Measurements from ENCODE around the gene LPIN3.
"Not testable (repeated sequence)": the region's sequence is repeated elsewhere in the genome, so short reads cannot be mapped to it uniquely, and the experiment has no call there.

LPIN3 gene

GRCh38 chr20:41309817-41310216 is 30.8 kb upstream of the LPIN3 start:
- Histone ChIP-seq H3K4ac (ENCODE audit: low read depth in 1 of 2, low read length in 2 of 2) (peak overlapping the region in 1 of 2 experiments; percentile 30), H2BK15ac (ENCODE audit: low read depth, poor library complexity, severe bottlenecking) (peak overlapping the region; percentile 80), H3K4me2 (ENCODE audit: low read length, poor library complexity, severe bottlenecking) (peak overlapping the region; percentile 2), H3K27ac (ENCODE audit: low read length, poor library complexity, severe bottlenecking) (peak overlapping the region; percentile 25), H2AK5ac (ENCODE audit: low read length, severe bottlenecking) (peak overlapping the region; percentile 64), H3K36me3 (ENCODE audit: control insufficient read depth in 1 of 2, insufficient read depth in 2 of 2, low read depth in 1 of 2, low read length in 2 of 2) (peaks cover 0 to 14% of the 10 kb centered on the region in 2 experiments), H2AFZ (ENCODE audit: low read depth, low read length) (no peak overlapping the region), H4K91ac (ENCODE audit: low read length) (peak overlapping the region; percentile 85), H2BK5ac (ENCODE audit: low read depth, low read length, poor library complexity, severe bottlenecking) (no peak overlapping the region), H3K4me3 (ENCODE audit: insufficient read depth in 1 of 2, low read depth in 1 of 2, low read length in 2 of 2) (peak overlapping the region in 1 of 2 experiments; percentile 22), H3K23ac (ENCODE audit: low read length in 2 of 2) (peak overlapping the region in 1 of 2 experiments; percentile 5), H2BK120ac (ENCODE audit: low read depth, low read length) (peak overlapping the region; percentile 77), H3K18ac (ENCODE audit: low read depth in 1 of 2, low read length in 2 of 2) (peak overlapping the region; percentile 78 to 87), H3K9me3 (ENCODE audit: control insufficient read depth, low read length) (no peaks in the 10 kb centered on the region), H3K79me1 (replicated peaks; ENCODE audit: low read length, poor library complexity, severe bottlenecking) (peaks cover 19% of the 10 kb centered on the region), H3K14ac (ENCODE audit: low read length in 2 of 2) (peak overlapping the region in 1 of 2 experiments; percentile 77), H3K9ac (ENCODE audit: low read length) (peak overlapping the region; percentile 77), H4K8ac (ENCODE audit: low read length) (peak overlapping the region; percentile 61), H2BK12ac (ENCODE audit: low read length in 2 of 2) (peak overlapping the region; percentile 37 to 91), H3K27me3 (ENCODE audit: control insufficient read depth in 1 of 2, insufficient read depth in 1 of 2, low read length in 2 of 2) (no peaks in the 10 kb centered on the region), H3K4me1 (ENCODE audit: control insufficient read depth, insufficient read depth, low read depth, low read length) (peaks cover 8% of the 10 kb centered on the region)
- DNase-seq, result peak; percentile 74
- WGBS, result 33% methylated on average over 2 of the region's 2 CpGs

GRCh38 chr20:41312009-41312408 is 28.6 kb upstream of the LPIN3 start:
- H3K27ac ChIP-seq (ENCODE audit: low read length, poor library complexity, severe bottlenecking); H4K91ac ChIP-seq (ENCODE audit: low read length); H2AK5ac ChIP-seq (ENCODE audit: low read length, severe bottlenecking); H3K4ac ChIP-seq (ENCODE audit: low read depth in 1 of 2, low read length in 2 of 2); H3K27me3 ChIP-seq (ENCODE audit: control insufficient read depth in 1 of 2, insufficient read depth in 1 of 2, low read length in 2 of 2); H2BK120ac ChIP-seq (ENCODE audit: low read depth, low read length); H3K9me3 ChIP-seq (ENCODE audit: control insufficient read depth, low read length); H2AFZ ChIP-seq (ENCODE audit: low read depth, low read length); H2BK5ac ChIP-seq (ENCODE audit: low read depth, low read length, poor library complexity, severe bottlenecking); H3K4me2 ChIP-seq (ENCODE audit: low read length, poor library complexity, severe bottlenecking); H4K8ac ChIP-seq (ENCODE audit: low read length); H2BK12ac ChIP-seq (ENCODE audit: low read length in 2 of 2); H3K9ac ChIP-seq (ENCODE audit: low read length); H2BK15ac ChIP-seq (ENCODE audit: low read depth, poor library complexity, severe bottlenecking); H3K4me3 ChIP-seq (ENCODE audit: insufficient read depth in 1 of 2, low read depth in 1 of 2, low read length in 2 of 2); H3K18ac ChIP-seq (ENCODE audit: low read depth in 1 of 2, low read length in 2 of 2); H3K14ac ChIP-seq (ENCODE audit: low read length in 2 of 2); DNase-seq: not testable (repeated sequence)
- Histone ChIP-seq H3K79me1 (replicated peaks; ENCODE audit: low read length, poor library complexity, severe bottlenecking) (peaks cover 15% of the 10 kb centered on the region), H3K4me1 (ENCODE audit: control insufficient read depth, insufficient read depth, low read depth, low read length) (peaks cover 12% of the 10 kb centered on the region), H3K36me3 (ENCODE audit: control insufficient read depth in 1 of 2, insufficient read depth in 2 of 2, low read depth in 1 of 2, low read length in 2 of 2) (peaks cover 0 to 14% of the 10 kb centered on the region in 2 experiments), H3K23ac (ENCODE audit: low read length in 2 of 2) (peak overlapping the region in 1 of 2 experiments; percentile 70)
- 95% methylated on average over 6 of the region's 6 CpGs for WGBS

GRCh38 chr20:41314386-41314785 is 26.2 kb upstream of the LPIN3 start:
- Histone ChIP-seq H3K23ac (ENCODE audit: low read length in 2 of 2) (no peak overlapping the region), H3K4me2 (ENCODE audit: low read length, poor library complexity, severe bottlenecking) (no peak overlapping the region), H2BK5ac (ENCODE audit: low read depth, low read length, poor library complexity, severe bottlenecking) (no peak overlapping the region), H4K91ac (ENCODE audit: low read length) (no peak overlapping the region), H3K4me1 (ENCODE audit: control insufficient read depth, insufficient read depth, low read depth, low read length) (peaks cover 11% of the 10 kb centered on the region), H3K36me3 (ENCODE audit: control insufficient read depth in 1 of 2, insufficient read depth in 2 of 2, low read depth in 1 of 2, low read length in 2 of 2) (peaks cover 0 to 14% of the 10 kb centered on the region in 2 experiments), H3K14ac (ENCODE audit: low read length in 2 of 2) (no peak overlapping the region), H3K4ac (ENCODE audit: low read depth in 1 of 2, low read length in 2 of 2) (no peak overlapping the region), H3K27me3 (ENCODE audit: control insufficient read depth in 1 of 2, insufficient read depth in 1 of 2, low read length in 2 of 2) (no peaks in the 10 kb centered on the region), H2AK5ac (ENCODE audit: low read length, severe bottlenecking) (no peak overlapping the region), H3K27ac (ENCODE audit: low read length, poor library complexity, severe bottlenecking) (no peak overlapping the region), H3K4me3 (ENCODE audit: insufficient read depth in 1 of 2, low read depth in 1 of 2, low read length in 2 of 2) (no peak overlapping the region), H3K9me3 (ENCODE audit: control insufficient read depth, low read length) (no peaks in the 10 kb centered on the region), H2BK120ac (ENCODE audit: low read depth, low read length) (no peak overlapping the region), H3K18ac (ENCODE audit: low read depth in 1 of 2, low read length in 2 of 2) (no peak overlapping the region), H2BK15ac (ENCODE audit: low read depth, poor library complexity, severe bottlenecking) (no peak overlapping the region), H2BK12ac (ENCODE audit: low read length in 2 of 2) (no peak overlapping the region), H3K9ac (ENCODE audit: low read length) (peak overlapping the region; percentile 45), H2AFZ (ENCODE audit: low read depth, low read length) (no peak overlapping the region), H3K79me1 (replicated peaks; ENCODE audit: low read length, poor library complexity, severe bottlenecking) (peaks cover 11% of the 10 kb centered on the region), H4K8ac (ENCODE audit: low read length) (no peak overlapping the region)
- no peak for DNase-seq
- 100% methylated on average over 2 of the region's 2 CpGs for WGBS

- H3K14ac ChIP-seq (ENCODE audit: low read length in 2 of 2), result no peak overlapping the region
- H4K91ac ChIP-seq (ENCODE audit: low read length), result no peak overlapping the region
- peaks cover 6% of the 10 kb centered on the region for H3K4me1 ChIP-seq (ENCODE audit: control insufficient read depth, insufficient read depth, low read depth, low read length)
- H2BK120ac ChIP-seq (ENCODE audit: low read depth, low read length), result no peak overlapping the region
- H3K23ac ChIP-seq (ENCODE audit: low read length in 2 of 2), result no peak overlapping the region
- peak overlapping the region; percentile 91 for H3K27ac ChIP-seq (ENCODE audit: low read length, poor library complexity, severe bottlenecking)
- no peaks in the 10 kb centered on the region for H3K27me3 ChIP-seq (ENCODE audit: control insufficient read depth in 1 of 2, insufficient read depth in 1 of 2, low read length in 2 of 2)
- H3K4me2 ChIP-seq (ENCODE audit: low read length, poor library complexity, severe bottlenecking), result peak overlapping the region; percentile 72
- H2BK15ac ChIP-seq (ENCODE audit: low read depth, poor library complexity, severe bottlenecking), result no peak overlapping the region
- H3K4me3 ChIP-seq (ENCODE audit: insufficient read depth in 1 of 2, low read depth in 1 of 2, low read length in 2 of 2), result peak overlapping the region in 1 of 2 experiments; percentile 94
- H3K9ac ChIP-seq (ENCODE audit: low read length), result peak overlapping the region; percentile 96
- no peak overlapping the region for H2AFZ ChIP-seq (ENCODE audit: low read depth, low read length)
- no peak overlapping the region for H2BK12ac ChIP-seq (ENCODE audit: low read length in 2 of 2)
- no peak overlapping the region for H3K18ac ChIP-seq (ENCODE audit: low read depth in 1 of 2, low read length in 2 of 2)
- DNase-seq, result peak; percentile 24
- peaks cover 0 to 14% of the 10 kb centered on the region in 2 experiments for H3K36me3 ChIP-seq (ENCODE audit: control insufficient read depth in 1 of 2, insufficient read depth in 2 of 2, low read depth in 1 of 2, low read length in 2 of 2)
- peak overlapping the region in 1 of 2 experiments; percentile 75 for H3K4ac ChIP-seq (ENCODE audit: low read depth in 1 of 2, low read length in 2 of 2)
- H2AK5ac ChIP-seq (ENCODE audit: low read length, severe bottlenecking), result no peak overlapping the region
- H3K9me3 ChIP-seq (ENCODE audit: control insufficient read depth, low read length), result no peaks in the 10 kb centered on the region
- no peak overlapping the region for H2BK5ac ChIP-seq (ENCODE audit: low read depth, low read length, poor library complexity, severe bottlenecking)
- peaks cover 3% of the 10 kb centered on the region for H3K79me1 ChIP-seq (replicated peaks; ENCODE audit: low read length, poor library complexity, severe bottlenecking)
- WGBS, result 82% methylated on average over 4 of the region's 6 CpGs
- H4K8ac ChIP-seq (ENCODE audit: low read length), result no peak overlapping the region
Observed at GRCh38 chr20:41316051-41316450, 24.6 kb upstream of the LPIN3 start.
